Measurements from ENCODE around the gene HSDL2. TPM values are rescaled to one million over a fixed set of nuclear protein-coding genes. Genes with fewer than 3 reads are reported as not detected.
A peak's percentile ranks its signal among the peaks of the same experiment; 100 is the strongest.

HSDL2 gene
- total RNA-seq, 1 experiment from 2014 or later = 37.0 TPM

DNA sequence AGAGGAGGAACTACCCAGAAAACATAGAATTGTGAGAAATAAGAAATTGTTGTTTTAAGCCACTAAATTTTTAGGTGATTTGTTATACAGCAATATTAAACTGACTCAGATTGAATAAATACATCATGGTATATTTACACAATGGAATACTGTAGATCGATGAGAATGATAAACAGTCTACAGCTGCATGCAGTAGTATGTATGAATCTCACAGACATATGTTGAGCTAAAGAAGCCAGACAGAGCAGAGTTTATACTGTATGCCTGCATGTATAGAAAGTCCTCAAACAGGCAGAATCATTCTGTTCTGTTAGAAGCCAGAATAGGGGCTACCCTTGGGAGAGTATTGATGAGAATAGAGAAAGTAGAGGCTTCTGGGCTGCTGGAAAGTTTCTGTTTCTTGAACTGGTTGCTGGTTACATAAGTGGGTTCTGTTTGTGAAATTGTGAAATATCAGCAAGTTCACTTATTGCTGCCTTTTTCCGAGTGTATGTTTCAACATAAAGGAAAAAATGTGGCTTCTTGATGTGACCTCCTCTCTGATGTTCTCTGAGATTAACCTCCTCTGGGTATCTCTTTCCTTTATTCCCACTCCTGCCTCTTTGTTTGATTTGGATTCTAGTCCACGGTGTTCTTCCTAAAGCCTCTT lies 116.3 kb downstream of the HSDL2 start:
- BruUV-seq (replicated peaks) = no TSS peak
- peaks cover 20% of the 10 kb centered on the region for H3K36me3 ChIP-seq (ENCODE audit: low read depth, low read length)
- H3K27ac ChIP-seq (ENCODE audit: low read length) = no peak overlapping the region
- H3K4me1 ChIP-seq (ENCODE audit: insufficient read depth, low read length) = peaks cover 7% of the 10 kb centered on the region; the same call in 1 of the 2 replicates
- TF ChIP-seq EZH2 (IDR thresholded peaks at IDR 0.05; ENCODE audit: low read length, unreplicated experiment) (no peak), EZH2phosphoT487 (IDR thresholded peaks at IDR 0.05; ENCODE audit: borderline replicate concordance, low read length) (no peak)
- TF ChIP-seq, protein P1, sequence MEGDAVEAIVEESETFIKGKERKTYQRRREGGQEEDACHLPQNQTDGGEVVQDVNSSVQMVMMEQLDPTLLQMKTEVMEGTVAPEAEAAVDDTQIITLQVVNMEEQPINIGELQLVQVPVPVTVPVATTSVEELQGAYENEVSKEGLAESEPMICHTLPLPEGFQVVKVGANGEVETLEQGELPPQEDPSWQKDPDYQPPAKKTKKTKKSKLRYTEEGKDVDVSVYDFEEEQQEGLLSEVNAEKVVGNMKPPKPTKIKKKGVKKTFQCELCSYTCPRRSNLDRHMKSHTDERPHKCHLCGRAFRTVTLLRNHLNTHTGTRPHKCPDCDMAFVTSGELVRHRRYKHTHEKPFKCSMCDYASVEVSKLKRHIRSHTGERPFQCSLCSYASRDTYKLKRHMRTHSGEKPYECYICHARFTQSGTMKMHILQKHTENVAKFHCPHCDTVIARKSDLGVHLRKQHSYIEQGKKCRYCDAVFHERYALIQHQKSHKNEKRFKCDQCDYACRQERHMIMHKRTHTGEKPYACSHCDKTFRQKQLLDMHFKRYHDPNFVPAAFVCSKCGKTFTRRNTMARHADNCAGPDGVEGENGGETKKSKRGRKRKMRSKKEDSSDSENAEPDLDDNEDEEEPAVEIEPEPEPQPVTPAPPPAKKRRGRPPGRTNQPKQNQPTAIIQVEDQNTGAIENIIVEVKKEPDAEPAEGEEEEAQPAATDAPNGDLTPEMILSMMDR (conservative IDR thresholded peaks at IDR 0.05; ENCODE audit: low read depth, low read length) = no peak
- H3K27me3 ChIP-seq (ENCODE audit: low read length) = no peaks in the 10 kb centered on the region
- no peaks in the 10 kb centered on the region for H3F3A ChIP-seq (ENCODE audit: low read length, unreplicated experiment)
- H4K20me1 ChIP-seq (ENCODE audit: low read length) = no peaks in the 10 kb centered on the region
- no peak overlapping the region for H3K4me2 ChIP-seq (ENCODE audit: low read length)
- no peaks in the 10 kb centered on the region for H3K9me3 ChIP-seq (ENCODE audit: low read length)
- H3K9me2 ChIP-seq (replicated peaks; ENCODE audit: low read length) = no peaks in the 10 kb centered on the region
- no peak overlapping the region for H3K4me3 ChIP-seq (ENCODE audit: low read length)
- peaks cover 10% of the 10 kb centered on the region; the same call in 1 of the 2 replicates for H3K79me2 ChIP-seq (ENCODE audit: low read length)
- H3K9ac ChIP-seq (ENCODE audit: low read length) = no peak overlapping the region
- DNase-seq = peak; percentile 8
- H2AFZ ChIP-seq (ENCODE audit: low read length) = no peak overlapping the region
- CTCF ChIA-PET = no interaction called here
- intact Hi-C loops (cut with micrococcal nuclease) = no loop called here
- POLR2A ChIA-PET (ENCODE audit: unreplicated experiment) = no interaction called here
- ATAC-seq = peak; percentile 61; the same call in 1 of the 2 replicates

DNA sequence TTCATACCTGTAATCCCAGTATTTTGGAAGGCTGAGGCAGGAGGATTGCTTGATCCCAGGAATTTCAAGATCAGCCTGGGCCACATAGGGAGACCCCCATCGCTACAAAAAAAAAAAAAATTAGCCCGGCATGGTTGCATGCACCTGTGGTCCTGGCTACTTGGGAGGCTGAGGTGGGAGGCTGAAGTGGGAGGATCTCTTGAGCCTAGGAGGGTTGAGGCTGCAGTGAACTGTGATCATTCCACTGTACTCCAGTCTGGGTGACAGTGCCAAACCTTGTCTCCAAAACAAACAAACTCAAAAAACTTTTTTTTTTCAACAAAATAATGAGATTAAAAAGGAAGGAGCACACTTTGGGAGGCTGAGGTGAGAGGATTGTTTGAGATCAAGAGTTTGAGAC lies 120.9 kb downstream of the HSDL2 start:
- H2AFZ ChIP-seq (ENCODE audit: low read length) = no peak overlapping the region
- no peaks in the 10 kb centered on the region for H3K27me3 ChIP-seq (ENCODE audit: low read length)
- H3K27ac ChIP-seq (ENCODE audit: low read length) = no peak overlapping the region
- CTCF ChIA-PET = no interaction called here
- no peak for DNase-seq
- POLR2A ChIA-PET (ENCODE audit: unreplicated experiment) = no interaction called here
- H3K9ac ChIP-seq (ENCODE audit: low read length) = no peak overlapping the region
- H3K4me3 ChIP-seq (ENCODE audit: low read length) = no peak overlapping the region
- BruUV-seq (replicated peaks) = no TSS peak
- H3K9me3 ChIP-seq (ENCODE audit: low read length) = no peaks in the 10 kb centered on the region
- peaks cover 17% of the 10 kb centered on the region for H3K4me1 ChIP-seq (ENCODE audit: insufficient read depth, low read length)
- no peaks in the 10 kb centered on the region for H3F3A ChIP-seq (ENCODE audit: low read length, unreplicated experiment)
- TF ChIP-seq, protein P1 (conservative IDR thresholded peaks at IDR 0.05; ENCODE audit: low read depth, low read length) = no peak
- TF ChIP-seq EZH2 (IDR thresholded peaks at IDR 0.05; ENCODE audit: low read length, unreplicated experiment) (no peak), EZH2phosphoT487 (IDR thresholded peaks at IDR 0.05; ENCODE audit: borderline replicate concordance, low read length) (no peak)
- ATAC-seq = no peak
- no peaks in the 10 kb centered on the region for H3K9me2 ChIP-seq (replicated peaks; ENCODE audit: low read length)
- no peak overlapping the region for H3K4me2 ChIP-seq (ENCODE audit: low read length)
- H4K20me1 ChIP-seq (ENCODE audit: low read length) = no peaks in the 10 kb centered on the region
- intact Hi-C loops (cut with micrococcal nuclease) = no loop called here
- H3K79me2 ChIP-seq (ENCODE audit: low read length) = peaks cover 8% of the 10 kb centered on the region; the same call in 1 of the 2 replicates
- H3K36me3 ChIP-seq (ENCODE audit: low read depth, low read length) = no peaks in the 10 kb centered on the region

GRCh38 chr9:112501287-112501686 lies 121.4 kb downstream of the HSDL2 start:
- Histone ChIP-seq H3K4me1 (ENCODE audit: insufficient read depth, low read length) (peaks cover 12% of the 10 kb centered on the region), H3K36me3 (ENCODE audit: low read depth, low read length) (no peaks in the 10 kb centered on the region), H3K79me2 (ENCODE audit: low read length) (peaks cover 8% of the 10 kb centered on the region; the same call in 1 of the 2 replicates), H3K9ac (ENCODE audit: low read length) (no peak overlapping the region), H3K27ac (ENCODE audit: low read length) (no peak overlapping the region), H3K9me3 (ENCODE audit: low read length) (no peaks in the 10 kb centered on the region), H3K9me2 (replicated peaks; ENCODE audit: low read length) (no peaks in the 10 kb centered on the region), H3K27me3 (ENCODE audit: low read length) (no peaks in the 10 kb centered on the region), H2AFZ (ENCODE audit: low read length) (no peak overlapping the region), H4K20me1 (ENCODE audit: low read length) (no peaks in the 10 kb centered on the region), H3K4me2 (ENCODE audit: low read length) (no peak overlapping the region), H3F3A (ENCODE audit: low read length, unreplicated experiment) (no peaks in the 10 kb centered on the region), H3K4me3 (ENCODE audit: low read length) (no peak overlapping the region)
- no TSS peak for BruUV-seq (replicated peaks)
- intact Hi-C loops (cut with micrococcal nuclease) = no loop called here
- ATAC-seq (no peak), DNase-seq (no peak)
- TF ChIP-seq EZH2 (IDR thresholded peaks at IDR 0.05; ENCODE audit: low read length, unreplicated experiment) (no peak), EZH2phosphoT487 (IDR thresholded peaks at IDR 0.05; ENCODE audit: borderline replicate concordance, low read length) (no peak)
- TF ChIP-seq, protein P1 (conservative IDR thresholded peaks at IDR 0.05; ENCODE audit: low read depth, low read length) = no peak
- ChIA-PET POLR2A (ENCODE audit: unreplicated experiment) (no interaction called here), CTCF (no interaction called here)

Data from PC-3 (cell line).